Stimulated activated CD8-positive, alpha-beta memory T cell treated with anti-CD3 and anti-CD28 coated beads, Interleukin-15, amount 100 ng/mL, for 4 hours (primary cell): Measurements from ENCODE around the gene RPS6KL1.

ENCODE experiments used
- DNase-seq, 2 donors: peaks; one replicate each; pipeline ENCODE4 v3.0.0-alpha.2; 2020; ENCODE audit warnings: low read depth in 2 of 2

The RPS6KL1 gene

GRCh38 chr14:74886001-74886400 is 37.1 kb downstream of the RPS6KL1 start:
- no peak for DNase-seq

GRCh38 chr14:74882103-74882920 is 40.7 kb downstream of the RPS6KL1 start:
- peak in 1 of 2 donors; percentile 25 for DNase-seq

GRCh38 chr14:74881431-74882102 is 41.5 kb downstream of the RPS6KL1 start, which contains the start of gene DLST:
Gene DLST (plus strand): TSS chr14:74881916. CDS start chr14:74881954, 38 bp downstream.
- peak; percentile 58 to 74 for DNase-seq

DNA sequence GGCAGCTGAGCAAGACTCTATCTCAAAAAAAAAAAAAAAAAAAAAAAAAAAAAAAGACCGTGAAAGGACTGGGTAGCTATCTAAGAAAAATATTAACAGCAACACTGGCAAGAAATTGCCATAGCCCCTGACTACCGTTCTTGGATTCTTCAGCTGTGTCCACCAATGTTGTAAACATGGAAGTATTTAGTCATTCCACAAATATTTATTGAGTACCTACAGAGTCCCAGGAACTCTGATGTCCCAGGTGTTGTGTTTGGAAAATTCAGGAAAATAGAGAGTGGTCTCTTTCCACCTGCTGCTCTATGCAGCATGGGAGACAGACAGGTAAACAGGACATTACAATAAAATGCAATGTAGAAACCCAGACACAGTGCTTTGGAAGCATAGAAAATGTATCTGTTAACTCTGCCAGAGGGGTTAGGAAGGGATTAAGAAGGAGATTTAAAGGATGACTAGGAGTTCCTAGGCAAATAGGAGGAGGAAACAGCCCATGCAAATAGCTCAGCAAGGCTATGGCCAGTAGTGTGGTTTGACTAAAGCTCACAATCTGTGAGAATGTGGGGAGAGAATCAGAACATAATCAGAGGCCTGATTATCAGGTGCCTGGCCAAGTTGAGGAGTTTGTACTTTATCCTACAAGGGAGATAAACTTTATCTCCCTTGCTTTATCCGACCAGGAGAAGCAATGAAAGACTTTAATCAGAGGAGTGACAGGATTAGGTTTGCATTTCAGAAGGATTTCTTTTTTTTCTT is 43.5 kb downstream of the RPS6KL1 start:
- no peak for DNase-seq

GRCh38 chr14:74875941-74876913 is 46.8 kb downstream of the RPS6KL1 start, which contains the start of gene PROX2:
Gene PROX2 (minus strand): TSS chr14:74876145. CDS start chr14:74863834, 12,311 bp downstream.
- DNase-seq = no peak

GRCh38 chr14:74875204-74875603 is 47.9 kb downstream of the RPS6KL1 start:
- no peak for DNase-seq

GRCh38 chr14:74871819-74872218 is 51.2 kb downstream of the RPS6KL1 start:
- DNase-seq = no peak

- no peak for DNase-seq
These were observed 54.3 kb downstream of the RPS6KL1 start for GRCh38 chr14:74868739-74869138.

- peak in 1 of 2 donors; percentile 38 for DNase-seq
These were observed 55.4 kb downstream of the RPS6KL1 start for GRCh38 chr14:74867673-74868072.

- DNase-seq = no peak
These were observed 56.2 kb downstream of the RPS6KL1 start for GRCh38 chr14:74866708-74867389.

- DNase-seq = no peak
These were observed 57.9 kb downstream of the RPS6KL1 start for GRCh38 chr14:74865156-74865555.

DNA sequence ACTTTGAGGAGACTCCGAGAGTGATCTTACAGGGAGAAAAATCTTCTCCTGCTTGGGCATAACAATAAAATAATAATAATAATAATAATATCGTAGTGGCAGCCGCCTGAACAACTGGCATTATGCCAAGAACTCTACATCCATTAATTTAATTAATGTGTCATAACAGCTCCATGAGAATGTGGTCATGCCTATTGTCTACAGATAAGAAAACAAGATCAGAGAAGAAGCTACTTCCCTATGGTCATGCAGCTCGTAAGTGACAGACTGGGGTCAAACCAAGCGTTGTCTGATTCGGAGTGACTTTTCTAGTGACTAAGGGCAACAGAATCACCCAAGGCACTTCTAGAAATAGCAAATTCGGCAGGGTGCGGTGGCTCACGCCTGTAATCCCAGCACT is 58.9 kb downstream of the RPS6KL1 start:
- no peak for DNase-seq

- DNase-seq = no peak
These were observed 59.8 kb downstream of the RPS6KL1 start for GRCh38 chr14:74863274-74863673.

GRCh38 chr14:74861734-74862090 is 61.3 kb downstream of the RPS6KL1 start:
- no peak for DNase-seq

DNA sequence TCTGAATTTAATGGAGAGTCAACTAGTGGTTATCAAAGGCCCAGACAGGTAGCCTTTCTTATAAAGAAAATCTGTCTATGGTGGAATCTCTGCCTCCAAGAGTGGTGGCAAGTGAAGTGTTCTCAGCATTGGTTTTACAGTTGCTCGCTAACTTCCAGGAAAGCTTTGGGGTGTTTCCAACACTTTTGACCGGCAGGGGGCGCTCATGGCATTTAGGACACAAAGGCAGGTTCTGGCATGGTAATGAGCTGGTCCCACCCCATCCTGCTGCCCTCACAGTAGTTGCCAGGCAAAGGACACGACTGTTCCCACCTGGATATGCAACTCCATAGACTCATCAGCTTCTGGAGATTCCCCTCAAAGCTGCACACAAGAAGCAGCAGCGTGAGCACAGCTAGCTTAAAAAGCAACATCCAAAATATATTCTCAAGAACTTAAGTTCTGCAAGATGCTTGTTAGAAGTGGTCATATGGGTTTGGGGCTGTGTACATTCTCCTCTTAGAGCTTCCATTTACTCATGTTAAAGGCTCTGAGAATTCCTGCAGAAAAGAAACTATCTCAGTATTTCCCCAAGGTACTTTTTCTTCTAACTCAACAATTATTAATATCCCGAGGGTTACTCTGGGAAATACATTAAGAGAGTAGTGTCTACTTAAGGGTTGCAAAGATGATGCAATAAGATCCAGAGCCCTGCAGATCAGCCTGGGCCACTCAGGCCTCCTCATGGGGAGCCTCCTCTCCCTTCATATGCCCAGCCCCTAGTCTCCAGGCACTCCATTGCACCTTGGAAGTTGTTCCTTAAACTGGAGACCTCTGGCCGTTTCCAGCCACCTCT is 61.9 kb downstream of the RPS6KL1 start:
- DNase-seq = peak; percentile 64 to 82

GRCh38 chr14:74859757-74860552 is 63.1 kb downstream of the RPS6KL1 start:
- no peak for DNase-seq

DNA sequence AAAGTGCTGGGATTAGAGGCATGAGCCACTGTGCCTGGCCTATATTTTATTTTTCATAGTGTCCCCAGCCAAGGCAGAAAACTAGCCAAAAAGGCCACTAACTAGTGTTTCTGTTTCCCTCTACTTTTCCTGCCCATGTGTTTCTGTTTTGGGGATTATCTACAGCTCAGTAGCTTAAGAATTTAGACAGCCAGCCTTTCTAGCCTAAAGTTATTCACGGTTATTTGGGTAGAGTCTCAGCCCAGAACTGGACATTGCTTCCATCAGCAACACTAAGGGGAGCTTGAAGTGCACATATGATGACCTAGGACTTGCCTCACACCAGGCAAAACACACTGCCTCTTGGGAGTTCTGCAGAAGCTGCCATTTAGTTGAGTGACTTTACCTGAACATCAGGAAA is 65.0 kb downstream of the RPS6KL1 start:
- no peak for DNase-seq

DNA sequence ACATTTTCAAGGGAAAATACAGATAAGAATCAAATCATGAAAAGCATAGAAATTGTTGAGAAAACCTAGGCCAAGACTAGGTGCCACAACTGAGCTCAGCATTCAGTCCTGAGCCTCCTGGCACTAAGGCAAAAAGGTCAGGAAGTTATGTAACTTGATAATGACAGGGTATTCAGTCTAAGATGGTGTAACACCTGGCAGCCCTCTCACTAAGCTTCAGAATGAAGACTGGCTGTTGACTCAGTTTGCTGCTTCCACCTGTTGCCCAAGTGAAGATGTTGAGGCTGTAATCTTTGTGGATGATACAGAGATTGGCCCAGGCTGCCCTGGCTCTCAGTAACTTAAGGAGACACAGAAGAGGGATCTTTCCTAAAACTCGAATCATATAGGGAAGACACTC is 66.7 kb downstream of the RPS6KL1 start:
- DNase-seq = no peak

- no peak for DNase-seq
These were observed 67.1 kb downstream of the RPS6KL1 start for GRCh38 chr14:74855945-74856344.
